Tibial artery (tissue), 4 donors: ENCODE measurements around the gene KLHL29.
A peak's percentile ranks its signal among the peaks of the same experiment; 100 is the strongest.

ENCODE experiments used
- DNase-seq, 2 donors: peaks; one replicate each; pipeline ENCODE4 v3.0.0-alpha.2; 2019
- H3K27ac ChIP-seq, 2 donors: fragments of 200-600 bp; sonication (generic) in 1 of 2; 1 replicate in 1 of 2; 2 replicates in 1 of 2; pipeline ENCODE4 v1.5.1; 2018 to 2019; ENCODE audit warnings: mild to moderate bottlenecking in 1 of 2
- H3K27me3 ChIP-seq, 2 donors: fragments of 200-600 bp; sonication (generic) in 1 of 2; one replicate each; pipeline versions ENCODE4 v1.5.1 to v1.6.0; 2016 to 2019
- H3K36me3 ChIP-seq, 3 donors: fragments of 200-600 bp; sonication (generic) in 2 of 3; one replicate each; pipeline ENCODE4 v1.5.1; 2016 to 2019; ENCODE audit warnings: mild to moderate bottlenecking in 2 of 3
- H3K4me1 ChIP-seq, 4 donors: fragments of 200-600 bp; sonication (generic) in 2 of 4; 1 replicate in 3 of 4; 2 replicates in 1 of 4; pipeline ENCODE4 v1.5.1; 2016 to 2019
- H3K4me3 ChIP-seq, 2 donors: fragments of 200-600 bp; sonication (generic) in 1 of 2; 1 replicate in 1 of 2; 2 replicates in 1 of 2; pipeline ENCODE4 v1.5.1; 2018 to 2019; ENCODE audit warnings: mild to moderate bottlenecking in 2 of 2
- H3K9me3 ChIP-seq, 3 donors: fragments of 200-600 bp; sonication (generic) in 1 of 3; one replicate each; pipeline ENCODE4 v1.5.1; 2016 to 2019
- CTCF ChIP-seq, 2 experiments: fragments of 200-600 bp in 1 of 2; fragments of 450-650 bp in 1 of 2; IDR thresholded peaks; one replicate each; pipeline ENCODE4 v1.5.1; 2017 to 2019; ENCODE audit warnings: antibody characterized with exemption in 2 of 2, mild to moderate bottlenecking in 1 of 2, moderate library complexity in 1 of 2
- intact Hi-C: fragments of 100-400 bp; cut with DNase I; formaldehyde crosslinking; loops from one replicate; pipeline ENCODE4 v1.15.0; 2023; ENCODE audit warnings: low total_unique reads

KLHL29 gene

GRCh38 chr2:23659773-23660172, 274.8 kb downstream of the KLHL29 start:
- H3K27ac ChIP-seq, result no peak overlapping the region
- H3K9me3 ChIP-seq, result no peaks in the 10 kb centered on the region
- no peak for DNase-seq
- peaks cover 0 to 9% (median 0%) of the 10 kb centered on the region in 3 donors for H3K36me3 ChIP-seq
- no peak overlapping the region for H3K4me3 ChIP-seq
- intact Hi-C loops, result loop anchor here (10.0 kb wide), 1 partner anchor 725 kb away; no protein-coding TSS in a partner anchor
- peaks cover 0 to 32% (median 15%) of the 10 kb centered on the region in 4 donors for H3K4me1 ChIP-seq
- no peak for TF ChIP-seq CTCF (IDR thresholded peaks at IDR 0.05)
- H3K27me3 ChIP-seq, result no peaks in the 10 kb centered on the region

DNA sequence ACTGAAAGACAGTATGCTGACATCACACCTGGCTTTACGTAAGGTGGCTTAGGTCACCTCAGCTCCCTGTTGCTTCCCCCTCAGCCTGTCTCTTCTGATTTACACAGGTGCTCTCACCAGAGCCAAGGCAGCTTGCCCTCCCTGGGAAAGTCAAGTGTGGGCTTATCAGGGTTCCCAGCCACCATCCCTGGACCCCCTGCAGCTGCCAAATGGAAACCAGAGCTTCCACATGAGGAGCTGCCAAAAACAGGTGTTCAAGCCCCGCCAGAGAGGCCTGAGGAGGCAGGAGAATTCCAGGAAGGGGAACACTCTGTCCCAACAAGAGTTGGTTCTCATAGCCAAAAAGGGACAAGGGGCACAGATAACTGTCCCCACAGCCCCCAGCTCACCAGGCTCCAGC, 275.3 kb downstream of the KLHL29 start:
- Histone ChIP-seq H3K9me3 (no peaks in the 10 kb centered on the region), H3K4me1 (peaks cover 0 to 32% (median 16%) of the 10 kb centered on the region in 4 donors), H3K4me3 (no peak overlapping the region), H3K27ac (no peak overlapping the region), H3K36me3 (peaks cover 0 to 9% (median 0%) of the 10 kb centered on the region in 3 donors), H3K27me3 (no peaks in the 10 kb centered on the region)
- no peak for DNase-seq
- intact Hi-C loops, result no loop called here
- TF ChIP-seq CTCF (IDR thresholded peaks at IDR 0.05), result no peak

- no peak for TF ChIP-seq CTCF (IDR thresholded peaks at IDR 0.05)
- Histone ChIP-seq H3K4me3 (no peak overlapping the region), H3K27me3 (no peaks in the 10 kb centered on the region), H3K9me3 (no peaks in the 10 kb centered on the region), H3K27ac (no peak overlapping the region), H3K4me1 (peaks cover 0 to 27% (median 16%) of the 10 kb centered on the region in 4 donors), H3K36me3 (peaks cover 0 to 9% (median 0%) of the 10 kb centered on the region in 3 donors)
- intact Hi-C loops, result no loop called here
- no peak for DNase-seq
These were observed 276.5 kb downstream of the KLHL29 start for GRCh38 chr2:23661276-23662050.

- peaks cover 0 to 21% (median 16%) of the 10 kb centered on the region in 4 donors for H3K4me1 ChIP-seq
- intact Hi-C loops, result no loop called here
- TF ChIP-seq CTCF (IDR thresholded peaks at IDR 0.05), result no peak
- H3K9me3 ChIP-seq, result no peaks in the 10 kb centered on the region
- peaks cover 0 to 9% (median 0%) of the 10 kb centered on the region in 3 donors for H3K36me3 ChIP-seq
- H3K27ac ChIP-seq, result peak overlapping the region in 1 of 2 donors; percentile 51
- H3K27me3 ChIP-seq, result no peaks in the 10 kb centered on the region
- DNase-seq, result no peak
- H3K4me3 ChIP-seq, result no peak overlapping the region
These were observed 277.5 kb downstream of the KLHL29 start for GRCh38 chr2:23662466-23662865.

- Histone ChIP-seq H3K27me3 (no peaks in the 10 kb centered on the region), H3K36me3 (peaks cover 0 to 9% (median 0%) of the 10 kb centered on the region in 3 donors), H3K4me3 (peak overlapping the region; percentile 40 to 53), H3K4me1 (peaks cover 0 to 22% (median 16%) of the 10 kb centered on the region in 4 donors), H3K27ac (peak overlapping the region in 1 of 2 donors; percentile 51), H3K9me3 (no peaks in the 10 kb centered on the region)
- DNase-seq, result peak in 1 of 2 donors; percentile 80
- intact Hi-C loops, result no loop called here
- no peak for TF ChIP-seq CTCF (IDR thresholded peaks at IDR 0.05)
These were observed 278.3 kb downstream of the KLHL29 start for GRCh38 chr2:23662941-23663920.
